Measurements from ENCODE around the gene HPS5.
"Not testable (repeated sequence)": the region's sequence is repeated elsewhere in the genome, so short reads cannot be mapped to it uniquely, and the experiment has no call there.

The HPS5 gene

DNA sequence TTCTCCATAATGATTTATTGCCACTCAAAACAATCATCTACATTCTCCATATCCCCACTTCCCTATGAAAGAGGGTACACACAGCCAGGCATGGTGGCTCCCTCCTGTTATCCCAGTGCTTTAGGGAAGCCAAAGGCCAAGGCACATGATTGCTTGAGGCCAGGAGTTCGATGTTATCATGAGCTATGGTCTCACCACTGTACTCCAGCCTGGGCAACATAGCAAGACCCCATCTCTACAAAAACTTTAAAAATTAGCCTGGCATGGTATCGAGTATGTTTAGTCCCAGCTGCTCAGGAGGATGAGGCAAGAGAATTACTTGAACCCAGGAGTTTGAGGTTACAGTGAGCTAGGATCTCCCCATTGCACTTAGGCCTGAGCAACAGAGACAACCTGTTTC is 6.0 kb downstream of the HPS5 start:
- DNase-seq, result no peak

DNA sequence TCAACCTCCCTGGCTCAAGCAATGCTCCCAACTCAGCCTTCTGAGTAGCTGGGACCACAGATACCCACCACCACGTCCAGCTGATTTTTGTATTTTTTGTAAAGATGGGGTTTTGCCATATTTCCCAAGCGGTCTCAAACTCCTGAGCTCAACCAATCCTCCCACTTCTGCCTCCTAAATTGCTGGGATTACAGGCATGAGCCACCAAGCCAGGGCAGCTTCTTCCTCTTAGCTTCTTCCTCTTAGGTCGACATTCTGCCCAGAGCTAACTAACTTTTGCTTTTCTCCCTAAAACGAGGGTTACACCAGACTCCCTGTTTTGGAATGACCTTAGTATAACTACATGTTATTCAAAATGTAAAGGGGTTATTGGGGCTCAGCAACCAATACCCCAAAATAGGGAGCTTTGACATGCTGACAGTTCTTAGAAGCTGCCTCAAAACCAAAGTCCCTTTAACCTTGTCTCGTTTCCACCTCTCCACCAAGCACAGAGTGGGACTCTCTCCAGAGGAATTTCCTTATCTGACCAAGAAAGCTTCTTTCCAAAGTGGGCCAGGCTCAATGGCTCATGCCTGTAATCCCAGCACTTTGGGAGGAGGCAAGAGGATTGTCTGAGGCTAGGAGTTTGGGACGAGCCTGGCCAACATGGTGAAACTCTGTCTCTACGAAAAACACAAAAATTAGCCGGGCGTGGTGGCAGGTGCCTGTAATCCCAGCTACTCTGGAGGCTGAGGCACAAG is 7.0 kb downstream of the HPS5 start:
- no peak for DNase-seq

DNA sequence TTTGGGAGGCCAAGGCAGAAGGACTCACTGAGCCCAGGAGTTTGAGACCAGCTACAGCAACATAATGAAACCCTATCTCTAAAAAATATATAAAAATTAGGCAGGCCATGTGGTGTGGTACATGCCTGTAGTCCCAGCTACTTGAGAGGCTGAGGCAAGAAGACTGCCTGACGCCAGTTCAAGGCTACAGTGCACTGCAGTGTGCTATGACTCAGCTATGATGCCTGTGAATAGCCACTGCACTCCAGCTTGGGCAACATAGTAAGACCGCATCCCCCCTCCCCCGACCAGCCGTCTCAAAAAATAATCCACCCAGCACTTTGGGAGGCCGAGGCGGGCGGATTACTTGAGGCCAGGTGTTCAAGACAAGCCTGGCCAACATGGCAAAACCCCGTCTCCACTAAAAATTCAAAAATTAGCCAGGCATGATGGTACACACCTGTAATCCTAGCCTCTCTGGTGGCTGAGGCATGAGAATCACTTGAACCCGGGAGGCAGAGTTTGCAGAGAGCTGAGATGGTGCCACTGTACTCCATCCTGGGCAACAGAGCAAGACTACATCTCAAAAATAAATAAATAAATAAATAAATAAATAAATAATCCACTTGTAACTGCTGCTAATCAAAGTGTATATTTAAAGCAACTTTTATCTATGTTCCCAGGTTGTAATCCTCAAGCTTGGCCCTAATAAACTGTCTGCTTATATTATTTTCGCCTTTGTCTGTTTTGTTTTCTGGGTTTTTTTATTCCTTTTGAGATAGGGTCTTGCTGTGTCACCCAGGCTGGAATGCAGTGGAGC is 7.8 kb downstream of the HPS5 start:
- DNase-seq, result no peak

DNA sequence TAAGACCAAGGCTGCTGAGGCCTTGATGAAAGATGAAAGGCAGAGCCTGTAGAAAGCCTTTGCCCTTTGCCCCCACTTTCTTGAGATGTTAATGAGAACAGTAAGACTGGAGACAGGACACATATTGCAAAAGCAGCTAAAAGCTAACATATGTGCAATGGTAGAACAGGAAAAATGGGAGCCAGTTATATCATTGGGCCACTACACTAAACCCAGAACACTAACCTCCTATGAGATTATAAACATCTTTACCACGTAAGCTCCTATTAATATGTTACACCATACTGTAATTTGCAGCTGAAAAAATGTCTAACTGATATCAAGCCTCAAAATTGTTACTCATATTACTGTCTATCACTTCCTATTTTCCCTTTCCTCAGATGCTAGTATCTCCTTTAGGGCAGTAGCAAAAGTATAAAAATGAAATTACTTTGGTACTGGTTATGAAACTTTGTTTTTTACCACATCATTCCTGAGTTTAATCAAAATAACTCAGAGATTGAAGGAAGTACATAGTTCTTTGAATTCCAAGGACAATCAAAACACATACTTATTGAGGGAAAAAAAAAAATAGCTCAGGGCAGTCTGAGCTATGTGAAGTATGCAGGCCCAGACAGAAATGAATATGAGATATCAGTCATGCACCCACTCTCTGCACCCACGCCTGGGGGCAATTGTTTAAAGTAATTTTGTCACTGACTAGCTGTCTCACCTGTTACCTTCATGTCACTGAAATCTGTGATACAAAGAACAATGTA is 9.1 kb downstream of the HPS5 start:
- no peak for DNase-seq

DNA sequence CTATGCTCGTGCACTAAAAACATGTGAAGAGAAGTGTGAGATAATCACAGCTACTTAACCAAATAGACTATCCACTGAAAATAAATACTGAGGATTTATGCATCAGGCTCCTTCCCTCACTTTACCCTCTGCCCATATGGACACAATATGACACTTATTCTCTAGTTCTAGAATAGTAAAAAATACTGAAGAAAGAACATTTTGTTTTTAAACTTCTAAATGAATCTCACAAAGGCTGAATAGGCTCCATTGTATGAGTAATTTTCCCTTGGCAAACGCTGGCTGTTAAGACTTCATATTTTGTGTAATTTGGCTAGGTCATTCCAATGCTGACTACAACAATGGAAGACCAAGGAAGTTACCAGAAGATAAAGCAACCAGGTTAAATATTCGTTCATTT is 9.9 kb downstream of the HPS5 start:
- no peak for DNase-seq

DNA sequence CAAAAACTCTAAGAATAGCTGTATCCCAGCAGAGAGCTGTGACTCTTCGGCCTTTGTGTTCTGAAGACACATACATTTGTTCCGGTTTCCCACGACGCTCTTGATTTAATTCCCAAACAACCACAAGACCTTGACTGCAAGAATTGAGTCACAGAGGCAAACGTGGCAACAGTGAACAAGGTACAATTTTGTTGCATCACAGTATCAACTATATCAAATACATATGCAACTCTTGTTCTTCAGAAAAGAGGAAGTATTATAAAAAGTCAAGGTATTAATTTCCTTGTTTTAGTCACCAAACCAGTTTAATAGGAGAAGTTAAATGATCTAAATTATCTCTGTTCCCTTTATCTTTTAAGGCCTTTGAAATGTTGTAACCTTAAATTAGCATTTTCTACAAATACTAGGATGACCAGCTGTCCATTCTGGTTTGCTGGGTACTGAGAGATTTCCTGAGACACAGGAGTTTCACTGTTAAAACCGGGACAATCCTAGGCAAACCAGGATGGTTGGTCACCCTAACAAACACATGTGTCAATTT is 11.1 kb downstream of the HPS5 start:
- no peak for DNase-seq

DNA sequence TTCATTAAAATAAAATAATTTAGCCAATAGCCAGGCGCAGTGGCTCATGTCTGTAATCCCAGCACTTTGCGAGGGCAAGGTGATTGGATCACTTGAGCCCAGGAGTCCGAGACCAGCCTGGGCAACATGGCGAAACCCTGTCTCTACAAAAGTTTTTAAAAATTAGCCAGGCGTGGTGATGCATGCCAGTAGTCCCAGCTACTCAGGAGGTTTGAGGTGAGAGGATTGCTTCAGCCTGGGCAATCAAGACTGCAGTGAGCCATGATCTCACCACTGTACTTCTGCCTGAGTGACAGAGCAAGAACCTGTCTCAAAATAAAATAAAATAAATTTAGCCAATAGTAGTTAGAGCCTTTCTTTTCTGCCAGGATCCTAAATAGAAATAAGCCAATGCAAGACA is 12.2 kb downstream of the HPS5 start:
- no peak for DNase-seq

DNA sequence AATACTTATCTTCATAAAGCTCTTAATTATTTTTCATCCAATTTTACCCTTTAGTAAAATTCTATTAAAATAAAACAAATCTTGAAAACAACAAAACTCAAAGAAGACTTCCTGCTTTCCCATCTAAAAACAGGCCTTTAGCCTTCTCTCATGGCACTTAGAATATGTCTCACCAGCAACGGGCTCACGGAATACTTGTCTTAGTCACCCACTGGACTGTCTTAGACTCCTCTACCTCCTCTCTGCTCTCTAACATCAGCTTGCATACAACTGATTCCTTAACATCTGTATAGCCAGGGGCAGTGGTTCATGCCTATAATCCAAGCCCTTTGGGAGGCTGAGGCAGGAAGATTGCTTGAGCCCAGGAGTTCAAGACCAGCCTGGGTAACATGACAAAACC is 13.7 kb downstream of the HPS5 start:
- DNase-seq, result no peak

DNA sequence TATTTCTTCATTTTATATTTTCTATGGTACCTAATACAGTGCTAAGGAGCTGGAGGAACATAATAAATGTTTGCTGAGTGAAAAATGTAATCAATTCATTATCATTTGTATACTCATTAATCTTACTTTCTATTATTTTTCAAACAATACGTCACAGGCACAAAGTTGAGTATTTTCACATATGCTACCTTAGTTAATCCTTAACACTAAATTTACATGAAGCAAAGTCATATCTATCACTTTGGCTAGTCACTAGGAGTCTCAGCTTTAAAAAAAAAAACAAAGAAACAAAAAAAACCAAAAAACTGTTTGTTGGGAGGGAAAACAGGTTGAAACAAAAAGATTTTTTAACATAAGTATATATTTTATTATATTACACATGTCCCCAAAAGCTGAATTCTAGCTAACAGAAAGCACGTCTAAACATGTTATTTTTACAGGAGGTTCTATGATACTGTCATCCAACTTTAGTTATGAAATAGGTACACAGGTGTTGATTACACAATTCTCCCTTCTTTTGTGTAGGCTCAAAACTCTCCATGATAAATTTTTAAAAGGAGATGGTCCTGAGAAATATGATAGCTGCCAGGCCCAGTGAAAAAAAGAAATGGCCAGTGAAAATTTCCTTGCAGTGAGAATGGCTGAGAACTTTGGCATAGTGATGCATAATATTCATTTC is 14.3 kb downstream of the HPS5 start:
- no peak for DNase-seq

DNA sequence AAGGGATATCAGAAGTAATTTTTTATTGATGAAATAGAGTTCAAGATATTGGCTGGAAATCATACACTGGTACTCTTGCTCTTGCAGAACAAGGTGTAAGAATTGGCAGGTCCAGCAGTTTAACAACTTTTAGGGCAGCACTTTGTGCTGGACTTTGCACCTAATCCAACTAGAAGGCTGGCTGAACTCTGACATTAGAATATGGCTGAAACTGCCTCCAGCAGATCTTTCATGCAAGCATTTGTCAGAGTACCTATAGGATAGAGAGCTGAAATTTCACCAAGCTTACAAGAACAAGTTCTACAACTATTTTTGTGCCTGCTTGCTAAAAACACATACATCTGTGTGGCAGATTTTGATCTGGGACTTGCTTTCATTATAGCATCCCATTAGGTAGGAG is 17.2 kb downstream of the HPS5 start:
- DNase-seq, result no peak

DNA sequence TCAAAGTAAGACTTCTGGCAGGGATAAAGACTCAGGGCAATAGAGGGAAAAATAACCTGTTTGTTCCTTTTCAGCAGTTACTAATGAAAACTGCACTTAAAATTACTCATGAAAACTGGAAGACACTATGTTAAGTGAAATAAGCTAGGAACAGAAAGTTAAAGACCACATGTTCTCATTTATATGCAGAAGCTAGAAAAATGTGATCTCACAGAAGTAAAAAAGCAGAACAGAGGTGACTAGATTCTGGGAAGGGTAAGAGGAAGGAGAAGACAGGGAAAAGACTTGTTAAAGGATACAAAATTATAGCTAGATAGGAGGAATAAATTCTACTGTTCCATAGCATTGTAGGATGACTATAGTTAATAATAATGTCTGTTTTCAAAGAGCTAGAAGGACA is 22.2 kb downstream of the HPS5 start:
- no peak for DNase-seq

DNA sequence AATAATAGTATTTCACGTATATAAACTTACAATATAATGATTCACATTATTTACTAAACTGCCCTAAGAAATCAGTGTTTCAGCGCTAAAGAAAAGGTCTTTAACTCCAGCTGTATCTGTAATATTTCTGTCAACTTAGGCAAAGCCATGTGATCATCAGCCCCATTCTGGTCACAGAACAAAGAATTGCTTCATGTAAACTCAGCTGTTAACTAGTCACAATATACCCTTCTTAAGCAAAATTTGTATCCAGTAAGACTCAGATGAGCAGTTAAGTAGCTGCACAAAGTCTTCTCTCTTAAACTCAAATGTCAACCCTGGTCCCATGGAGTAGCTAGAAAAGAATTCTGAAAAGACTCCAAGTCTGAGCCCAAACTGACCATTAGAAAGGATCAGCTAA is 26.6 kb downstream of the HPS5 start:
- no peak for DNase-seq

DNA sequence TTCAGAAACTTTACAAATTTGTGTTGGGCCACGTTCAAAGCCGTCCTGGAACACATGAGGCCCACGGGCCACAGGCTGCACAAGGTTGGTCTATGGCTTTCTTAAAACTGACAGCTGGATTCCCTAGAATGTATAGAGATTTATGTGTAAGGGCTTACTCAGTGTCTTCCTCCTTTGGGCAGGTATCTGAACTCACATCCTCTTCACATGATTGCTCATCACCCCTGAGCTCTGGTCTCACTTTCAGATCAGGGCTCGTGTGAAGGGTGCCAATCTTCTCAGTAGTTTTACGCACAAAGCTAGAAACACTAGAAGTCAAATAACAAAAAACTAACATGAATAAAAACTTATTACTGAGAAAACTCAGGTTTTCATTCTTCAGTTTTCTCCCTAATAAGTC is 27.1 kb downstream of the HPS5 start:
- no peak for DNase-seq

DNA sequence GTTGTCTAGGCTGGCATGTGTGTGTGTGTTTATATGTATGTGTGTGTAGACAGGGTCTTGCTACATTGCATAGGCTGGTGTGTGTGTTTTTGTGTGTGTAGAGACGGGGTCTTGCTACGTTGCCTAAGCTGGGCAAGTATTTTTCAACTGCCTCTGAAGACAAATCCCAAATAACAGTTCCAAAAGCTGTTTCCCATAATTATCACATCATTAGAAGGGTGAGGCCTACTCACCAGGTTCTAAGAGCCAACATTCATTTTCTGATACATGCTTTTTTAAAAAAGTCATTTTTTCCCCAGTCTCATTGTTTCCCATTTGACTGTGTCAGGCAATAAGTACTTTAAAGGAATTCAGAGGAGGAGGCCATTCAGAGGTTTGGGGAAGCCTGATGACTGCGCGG is 33.0 kb downstream of the HPS5 start:
- no peak for DNase-seq

DNA sequence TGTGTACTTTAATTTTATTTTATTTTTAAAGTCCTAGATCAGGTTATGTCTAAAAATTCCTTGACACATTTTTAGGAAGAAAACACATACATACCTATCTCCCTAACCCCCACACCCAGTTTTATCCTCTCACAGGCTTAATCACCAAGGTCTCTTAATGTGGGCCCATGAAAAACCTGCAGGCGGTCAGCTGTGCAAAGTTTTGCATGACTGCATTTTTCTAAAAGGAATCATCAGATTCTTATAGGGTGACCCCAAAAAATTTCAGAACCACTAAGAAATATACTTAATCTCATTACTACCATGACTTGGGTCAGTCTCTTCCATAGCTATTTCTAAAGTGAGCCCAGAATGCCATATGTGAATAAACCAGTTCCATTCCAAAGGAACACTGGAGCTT is 36.1 kb downstream of the HPS5 start:
- DNase-seq, result no peak

DNA sequence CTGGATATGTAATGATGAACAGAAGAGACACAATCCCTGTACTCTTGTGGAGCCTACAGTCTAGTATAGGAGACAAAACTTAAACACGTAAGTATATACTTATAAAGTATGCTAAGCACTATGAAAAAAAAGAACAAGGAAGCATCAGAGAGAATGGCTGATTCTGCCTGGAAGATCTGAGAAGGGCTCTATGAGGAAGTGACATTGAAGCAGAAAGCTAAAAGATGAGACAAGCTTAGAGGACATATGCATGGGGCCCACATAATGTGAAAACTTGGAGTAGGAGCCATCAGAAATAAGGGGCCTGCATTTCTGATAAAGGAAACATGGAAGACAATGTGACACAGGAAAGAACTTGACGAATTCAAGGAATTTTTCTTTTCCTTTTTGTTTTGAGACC is 39.3 kb downstream of the HPS5 start:
- DNase-seq, result no peak

DNA sequence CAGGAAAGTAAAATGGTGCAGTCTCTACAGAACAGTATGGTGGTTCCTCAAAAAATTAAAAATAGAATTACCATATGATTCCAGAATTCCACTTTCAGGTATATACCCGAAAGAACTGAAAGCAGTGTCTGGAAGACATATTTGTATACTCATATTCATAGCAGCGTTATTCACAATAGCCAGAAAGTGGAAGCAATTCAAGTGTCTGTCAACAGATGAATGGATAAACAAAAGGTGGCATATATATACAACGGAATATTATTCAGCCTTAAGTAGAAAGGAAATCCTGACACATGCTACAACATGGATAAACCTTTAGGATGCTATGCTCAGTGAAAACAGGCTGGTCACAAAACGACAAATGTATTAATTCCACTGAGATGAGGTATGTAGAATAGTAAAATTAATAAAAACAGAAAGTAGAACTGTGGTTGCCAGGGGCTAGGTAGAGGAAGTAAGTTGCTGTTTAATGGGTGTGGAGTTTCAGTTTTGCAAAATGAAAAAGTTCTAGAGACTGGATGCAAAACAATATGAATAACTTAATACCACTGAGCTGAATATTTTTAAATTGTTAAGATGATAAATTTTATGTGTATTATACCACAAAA is 41.4 kb downstream of the HPS5 start:
- DNase-seq, result no peak

DNA sequence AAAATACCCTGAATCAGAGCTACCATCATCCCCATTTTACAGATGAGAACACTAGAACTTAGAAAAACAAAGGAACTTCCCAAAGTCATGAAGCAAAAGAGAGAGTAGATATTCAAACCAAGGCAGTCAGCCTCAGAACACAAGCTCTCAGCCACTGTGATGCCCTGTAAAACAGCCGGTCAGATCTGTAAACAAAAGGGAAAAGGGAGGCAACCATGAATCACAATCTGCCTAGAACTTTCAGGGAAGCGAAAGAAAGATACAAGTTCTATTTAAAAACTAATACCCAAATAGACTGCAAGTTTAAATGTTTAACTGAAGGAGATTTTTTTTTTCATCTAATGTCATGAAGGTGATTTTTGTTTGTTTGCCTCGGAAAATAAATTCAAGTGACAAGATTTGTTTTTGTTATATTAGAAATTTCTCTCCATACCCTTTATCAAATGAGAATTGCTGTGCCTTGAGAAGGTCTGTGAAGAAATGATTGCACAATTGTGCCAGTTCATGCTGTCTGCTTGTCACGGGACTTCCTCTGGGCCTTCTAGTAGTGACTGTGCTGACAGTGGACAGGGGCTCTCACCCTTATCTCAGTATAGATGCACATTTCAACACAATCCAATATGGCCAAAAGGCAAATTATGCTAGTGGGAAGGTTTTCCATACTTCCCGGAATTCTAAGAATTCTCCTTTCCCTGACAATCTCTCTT is 44.2 kb downstream of the HPS5 start:
- no peak for DNase-seq

DNA sequence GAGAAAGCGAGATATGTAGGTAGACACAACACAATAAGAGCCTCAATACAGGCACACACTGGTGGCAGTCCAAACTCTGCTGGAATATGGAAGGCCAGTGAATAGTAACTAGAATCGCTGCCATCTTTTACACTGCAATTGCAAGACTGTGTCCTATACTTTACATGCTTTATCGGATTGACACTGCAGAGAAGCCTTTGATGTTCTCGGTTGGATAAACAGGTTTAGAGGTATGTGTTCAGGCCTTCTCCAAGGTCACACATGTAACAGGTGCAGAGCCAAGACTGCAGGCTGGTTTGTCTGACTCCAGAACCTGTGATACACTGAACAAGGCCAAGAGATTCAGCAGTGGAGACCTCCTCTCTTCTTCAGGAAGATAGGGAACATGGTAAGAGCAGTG is 50.7 kb downstream of the HPS5 start:
- DNase-seq, result no peak

DNA sequence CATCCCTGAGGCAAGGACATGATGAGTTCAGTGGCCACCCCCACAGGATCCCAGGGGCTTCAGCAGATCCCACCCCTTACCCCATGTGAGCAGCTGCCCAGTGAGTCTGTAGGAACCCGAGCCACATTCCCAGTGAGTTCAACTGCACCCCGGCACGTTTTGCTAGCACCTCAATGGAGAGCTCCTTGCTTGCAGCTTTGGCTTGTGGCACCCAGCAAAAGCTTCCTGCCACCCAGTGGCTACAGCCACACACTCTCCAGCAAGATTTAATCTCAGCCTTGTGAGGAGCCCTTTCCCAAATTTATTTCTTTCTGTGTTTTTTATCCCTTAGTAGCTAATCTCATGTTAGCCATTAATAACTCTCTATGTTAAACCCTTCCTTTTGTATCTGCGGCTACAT is 51.8 kb downstream of the HPS5 start:
- DNase-seq, result no peak

DNA sequence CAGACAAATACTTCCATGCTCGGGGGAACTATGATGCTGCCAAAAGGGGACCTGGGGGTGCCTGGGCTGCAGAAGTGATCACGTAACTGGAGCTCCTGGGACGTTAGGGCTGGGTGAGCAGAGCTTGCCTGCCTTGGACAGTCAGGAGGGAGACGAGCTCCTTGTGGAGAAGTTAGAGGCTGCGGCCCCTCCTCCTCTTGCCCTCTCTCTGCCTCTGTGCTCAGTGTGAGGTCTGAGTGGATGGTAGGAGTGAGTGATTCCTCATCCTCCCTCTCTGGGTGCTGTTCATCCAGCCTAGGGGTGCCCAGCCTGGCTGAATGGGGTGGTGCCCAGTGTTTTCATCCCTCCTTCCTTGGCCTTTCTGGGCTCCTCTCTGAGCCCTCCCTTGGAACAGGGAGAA is 52.7 kb downstream of the HPS5 start:
- not testable (repeated sequence) for DNase-seq
